HepG2 (cell line): ENCODE measurements around the gene RPL11. TPM values are rescaled to one million over a fixed set of nuclear protein-coding genes. Genes with fewer than 3 reads are reported as not detected.

Source experiments
- ATAC-seq: fragments of 200-7000 bp; cut with Tn5 transposase; 3 replicates; pipeline ENCODE4 v1.9.1; 2020; ENCODE audit warnings: mild to moderate bottlenecking, moderate library complexity
- BruUV-seq: library from RNA; stranded (reverse); fragments of 400-500 nt; replicated peaks from 2 replicates; lab custom pipeline; 2021; lab: Mats Ljungman, UMichigan
- CTCF ChIA-PET: fragments of 300-600 bp; formaldehyde crosslinking; extraction: SDS; loops from one replicate; lab custom pipeline; 2021; ENCODE audit warnings: low total read pairs, inconsistent platforms, low intra/inter-chr PET ratio; lab: Yijun Ruan, JAX
- POLR2A ChIA-PET: fragments of 350-600 bp; sonication (Branson Sonifier 250); formaldehyde crosslinking; loops from one replicate; lab custom pipeline; 2020; ENCODE audit warnings: antibody characterized with exemption, inconsistent platforms; lab: Yijun Ruan, JAX
- DNase-seq: peaks from one replicate; pipeline ENCODE4 v3.0.0-alpha.2; 2015; ENCODE audit warnings: low spot score
- FAIRE-seq: peaks from 3 replicates; lab custom pipeline; 2011; peaks lifted over from hg19 to GRCh38; lab: Jason Lieb, UNC
- H2AFZ ChIP-seq: one replicate; pipeline ENCODE4 v1.6.1; 2011; ENCODE audit warnings: low read length, inconsistent platforms
- H3K27ac ChIP-seq: fragments of 300-600 bp; 3 replicates; pipeline ENCODE4 v1.8.0; 2011; ENCODE audit warnings: mixed run types, mild to moderate bottlenecking, mixed read lengths, low read length, inconsistent platforms; ENCODE audit not compliant: insufficient read depth; ENCODE audit errors: extremely low read length
- H3K27me3 ChIP-seq, 2 experiments: fragments of 200-600 bp in 1 of 2; 2 replicates in 1 of 2; 3 replicates in 1 of 2; pipeline versions ENCODE4 v1.6.0 to v1.8.0; 2011; ENCODE audit warnings: low read length in 2 of 2, mild to moderate bottlenecking in 2 of 2, moderate library complexity in 2 of 2, inconsistent platforms in 1 of 2; ENCODE audit not compliant: insufficient read depth in 2 of 2, control insufficient read depth in 1 of 2
- H3K36me3 ChIP-seq, 2 experiments: fragments of 200-600 bp in 1 of 2; replicated peaks in 1 of 2; 2 replicates in 1 of 2; 3 replicates in 1 of 2; pipeline versions ENCODE4 v1.5.1 to v1.8.0; 2011; ENCODE audit warnings: low read length in 2 of 2, inconsistent platforms in 1 of 2; ENCODE audit not compliant: insufficient read depth in 2 of 2, control insufficient read depth in 1 of 2
- H3K4me1 ChIP-seq: 2 replicates; pipeline ENCODE4 v1.5.1; 2012; ENCODE audit warnings: low read length, inconsistent platforms; ENCODE audit not compliant: insufficient read depth
- H3K4me2 ChIP-seq: 2 replicates; pipeline ENCODE4 v1.6.0; 2011; ENCODE audit warnings: low read depth, low read length, inconsistent platforms
- H3K4me3 ChIP-seq, 3 experiments: fragments of 200-600 bp in 1 of 3; sonication (generic), shearing (Covaris generic) in 1 of 3; replicated peaks in 1 of 3; 2 replicates each; pipeline ENCODE4 v1.5.1; 2011 to 2016; ENCODE audit warnings: low read length in 3 of 3, inconsistent platforms in 2 of 3, low read depth in 2 of 3, mild to moderate bottlenecking in 2 of 3, control low read depth in 1 of 3, mixed read lengths in 1 of 3; ENCODE audit not compliant: insufficient read depth in 1 of 3
- H3K79me2 ChIP-seq: one replicate; pipeline ENCODE4 v1.6.1; 2011; ENCODE audit warnings: low read length, inconsistent platforms; ENCODE audit not compliant: insufficient read depth
- H3K9ac ChIP-seq: 2 replicates; pipeline ENCODE4 v1.6.0; 2011; ENCODE audit warnings: mild to moderate bottlenecking, low read depth, low read length, inconsistent platforms; ENCODE audit not compliant: insufficient read depth
- H3K9me3 ChIP-seq: 2 replicates; pipeline ENCODE4 v1.5.1; 2012; ENCODE audit warnings: mild to moderate bottlenecking, low read length
- H4K20me1 ChIP-seq: 2 replicates; pipeline ENCODE4 v1.6.0; 2011; ENCODE audit warnings: inconsistent platforms, mild to moderate bottlenecking, low read length, moderate library complexity; ENCODE audit not compliant: insufficient read depth
- ELF1 ChIP-seq: sonication (generic); formaldehyde crosslinking; IDR thresholded peaks from 2 replicates; pipeline ENCODE4 v1.4.0; 2020; ENCODE audit warnings: missing genetic modification reagents
- HDAC6 ChIP-seq: fragments of 200-600 bp; sonication (generic); IDR thresholded peaks from 2 replicates; pipeline ENCODE4 v1.7.0; 2017; ENCODE audit warnings: mild to moderate bottlenecking, antibody characterized with exemption, low read length, low read depth
- POGZ ChIP-seq: sonication (generic); formaldehyde crosslinking; IDR thresholded peaks from 2 replicates; pipeline ENCODE4 v1.4.0; 2020; ENCODE audit warnings: mild to moderate bottlenecking, missing genetic modification reagents
- WGBS: methylation state at CpG from one replicate; pipeline ENCODE4 v1.1.6; 2017; ENCODE audit warnings: low lambda C conversion rate; 5-methylcytosine and 5-hydroxymethylcytosine counted together
- in situ Hi-C: cut with HindIII; loops from 2 replicates; pipeline ENCODE4 v1.10.0; 2017; ENCODE audit warnings: low pct_unique_long_range_greater_than_20kb; ENCODE audit not compliant: extremely low pct_ligation_motif_present
- intact Hi-C: fragments of 100-400 bp; cut with micrococcal nuclease; formaldehyde crosslinking; loops from one replicate; pipeline ENCODE4 v1.10.0; 2022; ENCODE audit not compliant: unreplicated experiment
- polyA plus RNA-seq, 8 experiments: library from polyadenylated mRNA; depleted of rRNA in 3 of 8; stranded (reverse) in 7 of 8; unstranded in 1 of 8; fragments of >200 nt; fragmentation: Illumina TruSeq in 4 of 8; extraction: Trizol in 4 of 8; gene quantifications; 2 replicates each; pipeline versions ENCODE4 v1.2.1 to v1.2.3, GENCODE V29; 2011 to 2016; ENCODE audit warnings: low read depth in 4 of 8, missing spikeins in 1 of 8, mixed read lengths in 1 of 8; ENCODE audit not compliant: insufficient read depth in 1 of 8
- total RNA-seq, 5 experiments: library from RNA; depleted of rRNA; stranded (reverse); fragments of >200 nt; fragmentation: Illumina TruSeq; extraction: Trizol; gene quantifications; 2 replicates each; pipeline ENCODE4 v1.2.3, GENCODE V29; 2016; ENCODE audit warnings: low read depth in 1 of 5
- TF ChIP-seq, protein P1 (sequence below): sonication (generic); formaldehyde crosslinking; IDR thresholded peaks from 2 replicates; pipeline ENCODE4 v1.5.0; 2020; ENCODE audit warnings: mild to moderate bottlenecking, missing genetic modification reagents
- TF ChIP-seq, protein P2 (sequence below): IDR thresholded peaks from 2 replicates; pipeline ENCODE4 v1.6.1; 2012; ENCODE audit warnings: low read depth, low read length, improper control_type of control experiment
- TF ChIP-seq, protein P3 (sequence below): sonication (generic); formaldehyde crosslinking; conservative IDR thresholded peaks from 2 replicates; pipeline ENCODE4 v1.4.0; 2020; ENCODE audit warnings: missing genetic modification reagents
- TF ChIP-seq, protein P4 (sequence below): sonication (generic); formaldehyde crosslinking; IDR thresholded peaks from 2 replicates; pipeline ENCODE4 v1.5.1; 2020; ENCODE audit warnings: mild to moderate bottlenecking, moderate library complexity, missing genetic modification reagents

Gene RPL11
- total and polyA plus RNA-seq, 2 of the 13 experiments (the other 11 are each of a cell fraction or from before 2014, with no cell fraction given): 1,682 to 2,010 TPM

DNA sequence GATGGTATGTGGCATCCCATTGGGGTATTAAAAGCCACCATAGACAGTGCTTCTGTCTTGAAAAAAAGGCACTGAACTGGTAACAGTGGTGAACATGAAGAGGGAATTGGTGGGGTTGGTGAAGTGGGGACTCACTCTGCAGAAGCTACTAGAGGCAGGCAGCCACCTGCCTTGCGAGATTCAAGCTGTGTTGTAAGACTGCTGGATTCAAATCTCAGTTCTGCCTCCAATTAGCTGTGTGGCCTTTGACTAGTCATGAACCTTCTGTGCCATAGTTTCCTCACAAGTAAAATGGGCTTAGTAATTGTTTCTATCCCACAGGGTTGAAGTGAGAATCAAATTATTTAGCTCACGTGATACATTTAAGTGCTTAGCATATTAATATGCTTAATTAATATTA lies 35.1 kb downstream of the RPL11 start:
- no peak for FAIRE-seq
- Histone ChIP-seq H3K36me3 (no peaks in the 10 kb centered on the region), H3K4me1 (peaks cover 32% of the 10 kb centered on the region), H4K20me1 (no peaks in the 10 kb centered on the region), H3K9me3 (no peaks in the 10 kb centered on the region), H3K4me3 (no peak overlapping the region), H3K79me2 (peaks cover 3% of the 10 kb centered on the region), H3K27me3 (no peaks in the 10 kb centered on the region), H2AFZ (no peak overlapping the region), H3K4me2 (peak overlapping the region; percentile 63; the same call in 1 of the 2 replicates), H3K27ac (no peak overlapping the region), H3K9ac (no peak overlapping the region)
- ATAC-seq: no peak
- BruUV-seq: no TSS peak
- POLR2A ChIA-PET: interaction anchor here (1.3 to 3.3 kb wide), 4 partner anchors 17 to 69 kb away, joined by 3 to 21 read pairs (median 13); partner anchors contain the start of genes ELOA, PITHD1 and RPL11
- intact Hi-C loops: no loop called here
- no peak for DNase-seq
- in situ Hi-C loops: no loop called here
- CTCF ChIA-PET: no interaction called here
- TF ChIP-seq, protein P1, sequence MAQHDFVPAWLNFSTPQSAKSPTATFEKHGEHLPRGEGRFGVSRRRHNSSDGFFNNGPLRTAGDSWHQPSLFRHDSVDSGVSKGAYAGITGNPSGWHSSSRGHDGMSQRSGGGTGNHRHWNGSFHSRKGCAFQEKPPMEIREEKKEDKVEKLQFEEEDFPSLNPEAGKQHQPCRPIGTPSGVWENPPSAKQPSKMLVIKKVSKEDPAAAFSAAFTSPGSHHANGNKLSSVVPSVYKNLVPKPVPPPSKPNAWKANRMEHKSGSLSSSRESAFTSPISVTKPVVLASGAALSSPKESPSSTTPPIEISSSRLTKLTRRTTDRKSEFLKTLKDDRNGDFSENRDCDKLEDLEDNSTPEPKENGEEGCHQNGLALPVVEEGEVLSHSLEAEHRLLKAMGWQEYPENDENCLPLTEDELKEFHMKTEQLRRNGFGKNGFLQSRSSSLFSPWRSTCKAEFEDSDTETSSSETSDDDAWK (CRISPR knock-in tag): no peak
- TF ChIP-seq ELF1 (no peak), POGZ (no peak), HDAC6 (no peak)
- TF ChIP-seq, protein P2, sequence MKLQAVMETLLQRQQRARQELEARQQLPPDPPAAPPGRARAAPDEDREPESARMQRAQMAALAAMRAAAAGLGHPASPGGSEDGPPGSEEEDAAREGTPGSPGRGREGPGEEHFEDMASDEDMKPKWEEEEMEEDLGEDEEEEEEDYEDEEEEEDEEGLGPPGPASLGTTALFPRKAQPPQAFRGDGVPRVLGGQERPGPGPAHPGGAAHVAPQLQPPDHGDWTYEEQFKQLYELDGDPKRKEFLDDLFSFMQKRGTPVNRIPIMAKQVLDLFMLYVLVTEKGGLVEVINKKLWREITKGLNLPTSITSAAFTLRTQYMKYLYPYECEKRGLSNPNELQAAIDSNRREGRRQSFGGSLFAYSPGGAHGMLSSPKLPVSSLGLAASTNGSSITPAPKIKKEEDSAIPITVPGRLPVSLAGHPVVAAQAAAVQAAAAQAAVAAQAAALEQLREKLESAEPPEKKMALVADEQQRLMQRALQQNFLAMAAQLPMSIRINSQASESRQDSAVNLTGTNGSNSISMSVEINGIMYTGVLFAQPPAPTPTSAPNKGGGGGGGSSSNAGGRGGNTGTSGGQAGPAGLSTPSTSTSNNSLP: no peak
- TF ChIP-seq, protein P3, sequence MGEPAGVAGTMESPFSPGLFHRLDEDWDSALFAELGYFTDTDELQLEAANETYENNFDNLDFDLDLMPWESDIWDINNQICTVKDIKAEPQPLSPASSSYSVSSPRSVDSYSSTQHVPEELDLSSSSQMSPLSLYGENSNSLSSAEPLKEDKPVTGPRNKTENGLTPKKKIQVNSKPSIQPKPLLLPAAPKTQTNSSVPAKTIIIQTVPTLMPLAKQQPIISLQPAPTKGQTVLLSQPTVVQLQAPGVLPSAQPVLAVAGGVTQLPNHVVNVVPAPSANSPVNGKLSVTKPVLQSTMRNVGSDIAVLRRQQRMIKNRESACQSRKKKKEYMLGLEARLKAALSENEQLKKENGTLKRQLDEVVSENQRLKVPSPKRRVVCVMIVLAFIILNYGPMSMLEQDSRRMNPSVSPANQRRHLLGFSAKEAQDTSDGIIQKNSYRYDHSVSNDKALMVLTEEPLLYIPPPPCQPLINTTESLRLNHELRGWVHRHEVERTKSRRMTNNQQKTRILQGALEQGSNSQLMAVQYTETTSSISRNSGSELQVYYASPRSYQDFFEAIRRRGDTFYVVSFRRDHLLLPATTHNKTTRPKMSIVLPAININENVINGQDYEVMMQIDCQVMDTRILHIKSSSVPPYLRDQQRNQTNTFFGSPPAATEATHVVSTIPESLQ: no peak
- TF ChIP-seq, protein P4, sequence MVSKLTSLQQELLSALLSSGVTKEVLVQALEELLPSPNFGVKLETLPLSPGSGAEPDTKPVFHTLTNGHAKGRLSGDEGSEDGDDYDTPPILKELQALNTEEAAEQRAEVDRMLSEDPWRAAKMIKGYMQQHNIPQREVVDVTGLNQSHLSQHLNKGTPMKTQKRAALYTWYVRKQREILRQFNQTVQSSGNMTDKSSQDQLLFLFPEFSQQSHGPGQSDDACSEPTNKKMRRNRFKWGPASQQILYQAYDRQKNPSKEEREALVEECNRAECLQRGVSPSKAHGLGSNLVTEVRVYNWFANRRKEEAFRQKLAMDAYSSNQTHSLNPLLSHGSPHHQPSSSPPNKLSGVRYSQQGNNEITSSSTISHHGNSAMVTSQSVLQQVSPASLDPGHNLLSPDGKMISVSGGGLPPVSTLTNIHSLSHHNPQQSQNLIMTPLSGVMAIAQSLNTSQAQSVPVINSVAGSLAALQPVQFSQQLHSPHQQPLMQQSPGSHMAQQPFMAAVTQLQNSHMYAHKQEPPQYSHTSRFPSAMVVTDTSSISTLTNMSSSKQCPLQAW (CRISPR knock-in tag): no peak
- WGBS: 95% methylated on average over 2 of the region's 2 CpGs
